Hindlimb muscle (tissue), 1 donor: ENCODE data around the gene RNF34. TPM values are rescaled to one million over a fixed set of nuclear protein-coding genes. Genes with fewer than 3 reads are reported as not detected.

ENCODE experiments used
- DNase-seq: peaks from one replicate; pipeline ENCODE4 v3.0.0-alpha.2; 2013
- polyA plus RNA-seq: library from polyadenylated mRNA; unstranded; fragments of 120-200 nt; gene quantifications from one replicate; pipeline ENCODE4 v1.2.1, GENCODE V29; 2013; ENCODE audit not compliant: insufficient read length

The RNF34 gene
- polyA plus RNA-seq, 1 donor, result 27.6 TPM

- peak; percentile 32 for DNase-seq
Observed at GRCh38 chr12:121467638-121468498, 68.0 kb downstream of the RNF34 start.

- no peak for DNase-seq
Observed at GRCh38 chr12:121468499-121468801, 68.5 kb downstream of the RNF34 start.

GRCh38 chr12:121470751-121471150 lies 70.8 kb downstream of the RNF34 start:
- no peak for DNase-seq

- no peak for DNase-seq
Observed at GRCh38 chr12:121472150-121472905, 72.4 kb downstream of the RNF34 start.

Other genes with a start within 250 kb of the RNF34 start
- gene P2RX4, start 190.0 kb upstream of the RNF34 start, polyA plus RNA-seq, result 11.9 TPM
- gene CAMKK2, start 103.4 kb upstream of the RNF34 start, polyA plus RNA-seq, result 20.7 TPM
- 113 TPM for gene ANAPC5, start 47.7 kb upstream of the RNF34 start, polyA plus RNA-seq
- 23.1 TPM for gene KDM2B, start 180.9 kb downstream of the RNF34 start, polyA plus RNA-seq
- gene ORAI1, start 226.4 kb downstream of the RNF34 start, polyA plus RNA-seq, result 44.8 TPM